HL-60 (cell line): ENCODE data around the gene HYOU1.

Source experiments
- DNase-seq, 2 experiments: peaks; one replicate each; pipeline ENCODE4 v3.0.0-alpha.2; 2010 to 2020; ENCODE audit warnings: low read depth in 1 of 2, low spot score in 1 of 2
- H3K27ac ChIP-seq: fragments of 250-450 bp; sonication (Bioruptor Pico); replicated peaks from 2 replicates; pipeline ENCODE4 v1.5.1; 2020; ENCODE audit warnings: mild to moderate bottlenecking, moderate library complexity
- H3K27me3 ChIP-seq: fragments of 250-450 bp; sonication (Bioruptor Pico); 2 replicates; pipeline ENCODE4 v1.5.1; 2021; ENCODE audit warnings: mild to moderate bottlenecking, moderate library complexity; ENCODE audit not compliant: insufficient read depth, poor library complexity, severe bottlenecking
- H3K4me3 ChIP-seq: replicated peaks from 2 replicates; pipeline ENCODE4 v1.5.1; 2011; ENCODE audit warnings: mild to moderate bottlenecking, control low read depth, low read length; ENCODE audit not compliant: insufficient read depth
- GABPA ChIP-seq: IDR thresholded peaks from 2 replicates; pipeline ENCODE4 v1.6.1; 2012; ENCODE audit warnings: low read depth
- POLR2AphosphoS5 ChIP-seq: IDR thresholded peaks from 2 replicates; pipeline ENCODE4 v1.6.1; 2012; ENCODE audit warnings: low read depth
- SPI1 ChIP-seq: IDR thresholded peaks from 2 replicates; pipeline ENCODE4 v1.6.1; 2012; ENCODE audit warnings: low read depth, mild to moderate bottlenecking, borderline replicate concordance
- TF ChIP-seq, protein P1 (sequence below): IDR thresholded peaks from one replicate; pipeline ENCODE4 v1.5.1; 2011; ENCODE audit warnings: low read length, control low read depth, inconsistent platforms; ENCODE audit not compliant: insufficient read depth
- TF ChIP-seq, protein P2 (sequence below): IDR thresholded peaks from 2 replicates; pipeline ENCODE4 v1.6.1; 2012; ENCODE audit warnings: low read depth; ENCODE audit not compliant: insufficient replicate concordance

The HYOU1 gene

DNA sequence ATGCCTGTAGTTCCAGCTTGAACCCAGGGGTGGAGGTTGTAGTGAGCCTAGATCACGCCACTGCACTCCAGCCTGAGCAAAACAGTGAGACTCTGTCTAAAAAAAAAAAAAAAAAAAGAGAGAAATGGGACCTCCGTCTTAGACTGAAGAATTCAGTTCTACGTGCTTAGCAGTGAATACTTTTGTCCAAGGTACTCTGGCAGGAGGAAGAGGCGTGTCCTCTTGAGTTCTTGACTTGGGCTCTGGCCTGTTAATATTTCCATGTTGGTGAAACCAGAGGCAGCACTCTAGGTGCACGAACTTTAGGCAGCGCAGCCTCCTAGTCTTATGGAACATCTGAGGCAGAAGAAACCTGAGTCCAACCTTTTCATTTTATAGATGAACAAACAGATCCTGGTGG is 30.1 kb upstream of the HYOU1 start:
- Histone ChIP-seq H3K27ac (no peak overlapping the region), H3K4me3 (no peak overlapping the region)

DNA sequence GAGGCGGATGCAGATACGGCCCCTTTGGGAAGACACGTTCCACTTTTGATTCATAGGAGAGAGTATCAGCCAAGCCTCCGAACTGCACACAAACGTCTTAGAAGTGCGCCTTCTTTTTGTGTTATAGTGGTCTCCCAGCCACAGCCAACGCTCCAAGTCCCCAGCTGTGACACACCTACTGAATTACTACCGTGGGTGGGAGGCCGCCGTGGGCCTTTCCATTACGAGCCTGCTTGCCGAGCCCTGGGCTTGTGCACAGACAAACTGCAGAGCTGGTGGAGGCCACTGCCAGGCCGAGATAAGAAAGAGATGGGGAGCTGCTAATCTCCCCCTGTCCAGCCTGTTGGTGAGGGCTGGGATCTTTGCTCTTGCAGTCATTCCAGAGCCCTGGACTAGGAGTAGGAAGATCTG is 28.4 kb upstream of the HYOU1 start:
- no peak for DNase-seq
- Histone ChIP-seq H3K27ac (peak overlapping the region; percentile 99), H3K27me3 (no peaks in the 10 kb centered on the region), H3K4me3 (peak overlapping the region; percentile 61)
- no peak for TF ChIP-seq GABPA
- TF ChIP-seq SPI1, result no peak
- TF ChIP-seq, protein P1, sequence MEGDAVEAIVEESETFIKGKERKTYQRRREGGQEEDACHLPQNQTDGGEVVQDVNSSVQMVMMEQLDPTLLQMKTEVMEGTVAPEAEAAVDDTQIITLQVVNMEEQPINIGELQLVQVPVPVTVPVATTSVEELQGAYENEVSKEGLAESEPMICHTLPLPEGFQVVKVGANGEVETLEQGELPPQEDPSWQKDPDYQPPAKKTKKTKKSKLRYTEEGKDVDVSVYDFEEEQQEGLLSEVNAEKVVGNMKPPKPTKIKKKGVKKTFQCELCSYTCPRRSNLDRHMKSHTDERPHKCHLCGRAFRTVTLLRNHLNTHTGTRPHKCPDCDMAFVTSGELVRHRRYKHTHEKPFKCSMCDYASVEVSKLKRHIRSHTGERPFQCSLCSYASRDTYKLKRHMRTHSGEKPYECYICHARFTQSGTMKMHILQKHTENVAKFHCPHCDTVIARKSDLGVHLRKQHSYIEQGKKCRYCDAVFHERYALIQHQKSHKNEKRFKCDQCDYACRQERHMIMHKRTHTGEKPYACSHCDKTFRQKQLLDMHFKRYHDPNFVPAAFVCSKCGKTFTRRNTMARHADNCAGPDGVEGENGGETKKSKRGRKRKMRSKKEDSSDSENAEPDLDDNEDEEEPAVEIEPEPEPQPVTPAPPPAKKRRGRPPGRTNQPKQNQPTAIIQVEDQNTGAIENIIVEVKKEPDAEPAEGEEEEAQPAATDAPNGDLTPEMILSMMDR, result no peak
- TF ChIP-seq, protein P2, sequence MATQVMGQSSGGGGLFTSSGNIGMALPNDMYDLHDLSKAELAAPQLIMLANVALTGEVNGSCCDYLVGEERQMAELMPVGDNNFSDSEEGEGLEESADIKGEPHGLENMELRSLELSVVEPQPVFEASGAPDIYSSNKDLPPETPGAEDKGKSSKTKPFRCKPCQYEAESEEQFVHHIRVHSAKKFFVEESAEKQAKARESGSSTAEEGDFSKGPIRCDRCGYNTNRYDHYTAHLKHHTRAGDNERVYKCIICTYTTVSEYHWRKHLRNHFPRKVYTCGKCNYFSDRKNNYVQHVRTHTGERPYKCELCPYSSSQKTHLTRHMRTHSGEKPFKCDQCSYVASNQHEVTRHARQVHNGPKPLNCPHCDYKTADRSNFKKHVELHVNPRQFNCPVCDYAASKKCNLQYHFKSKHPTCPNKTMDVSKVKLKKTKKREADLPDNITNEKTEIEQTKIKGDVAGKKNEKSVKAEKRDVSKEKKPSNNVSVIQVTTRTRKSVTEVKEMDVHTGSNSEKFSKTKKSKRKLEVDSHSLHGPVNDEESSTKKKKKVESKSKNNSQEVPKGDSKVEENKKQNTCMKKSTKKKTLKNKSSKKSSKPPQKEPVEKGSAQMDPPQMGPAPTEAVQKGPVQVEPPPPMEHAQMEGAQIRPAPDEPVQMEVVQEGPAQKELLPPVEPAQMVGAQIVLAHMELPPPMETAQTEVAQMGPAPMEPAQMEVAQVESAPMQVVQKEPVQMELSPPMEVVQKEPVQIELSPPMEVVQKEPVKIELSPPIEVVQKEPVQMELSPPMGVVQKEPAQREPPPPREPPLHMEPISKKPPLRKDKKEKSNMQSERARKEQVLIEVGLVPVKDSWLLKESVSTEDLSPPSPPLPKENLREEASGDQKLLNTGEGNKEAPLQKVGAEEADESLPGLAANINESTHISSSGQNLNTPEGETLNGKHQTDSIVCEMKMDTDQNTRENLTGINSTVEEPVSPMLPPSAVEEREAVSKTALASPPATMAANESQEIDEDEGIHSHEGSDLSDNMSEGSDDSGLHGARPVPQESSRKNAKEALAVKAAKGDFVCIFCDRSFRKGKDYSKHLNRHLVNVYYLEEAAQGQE, result no peak
- no peak for TF ChIP-seq POLR2AphosphoS5

More for the DNA sequence above, 30.1 kb upstream of the HYOU1 start:
- DNase-seq, result no peak
- TF ChIP-seq, protein P1, result no peak
- TF ChIP-seq GABPA, result no peak
- no peak for TF ChIP-seq POLR2AphosphoS5
- TF ChIP-seq, protein P2, result no peak
- TF ChIP-seq SPI1, result no peak
- H3K27me3 ChIP-seq, result no peaks in the 10 kb centered on the region

DNA sequence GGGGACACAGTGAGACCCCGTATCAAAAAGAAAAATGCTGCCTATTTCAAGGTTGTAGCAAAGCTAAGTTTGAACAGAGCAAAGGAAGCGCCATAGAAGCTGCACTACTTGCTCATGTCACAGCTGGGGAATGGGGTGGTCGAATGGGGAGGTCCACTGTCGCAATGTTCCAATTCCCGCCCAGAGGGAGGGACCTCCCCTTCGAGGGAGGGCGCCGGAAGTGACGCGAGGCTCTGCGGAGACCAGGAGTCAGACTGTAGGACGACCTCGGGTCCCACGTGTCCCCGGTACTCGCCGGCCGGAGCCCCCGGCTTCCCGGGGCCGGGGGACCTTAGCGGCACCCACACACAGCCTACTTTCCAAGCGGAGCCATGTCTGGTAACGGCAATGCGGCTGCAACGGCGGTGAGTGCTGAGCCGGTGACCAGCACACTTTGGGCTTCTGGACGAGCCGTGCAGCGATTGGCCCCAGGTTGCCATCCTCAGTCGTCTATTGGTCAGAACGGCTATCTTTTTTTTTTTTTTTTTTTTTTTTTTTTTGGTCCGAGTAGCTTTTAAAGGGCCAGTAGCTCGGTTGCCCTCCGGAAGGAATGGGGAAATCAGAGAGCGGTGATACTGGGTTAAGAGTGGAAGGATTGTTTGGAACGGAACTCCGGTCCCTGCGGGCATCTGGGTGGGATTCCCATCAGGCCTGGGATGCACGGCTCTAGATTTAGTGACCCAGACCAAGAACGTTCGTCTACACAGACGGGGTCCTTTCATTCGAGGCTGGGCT is 27.8 kb upstream of the HYOU1 start, which contains the start of gene HMBS:
TSS of gene HMBS (plus strand) at position 219 of the 774 bp plus-strand sequence. CDS start at position 372, 153 bp downstream.
- Histone ChIP-seq H3K4me3 (peak within 1 kb of the TSS; percentile 61), H3K27ac (peak within 1 kb of the TSS; percentile 99), H3K27me3 (no peaks in the 10 kb centered on the region)
- TF ChIP-seq GABPA (peak; percentile 71), SPI1 (peak; percentile 22; the same call in 1 of the 2 replicates), POLR2AphosphoS5 (peak; percentile 90; the same call in 1 of the 2 replicates)
- TF ChIP-seq, protein P1, result no peak
- TF ChIP-seq, protein P2, result no peak
- DNase-seq, result peak; percentile 95 to 97
